DMS 273 treated with DMSO at 0.1 percent for 48 hours (cell line): Measurements from ENCODE around the gene PTPRK.
A peak's percentile ranks its signal among the peaks of the same experiment; 100 is the strongest.

Experiments
- DNase-seq: peaks from one replicate; lab custom pipeline; 2025; lab: John Stamatoyannopoulos, UW

PTPRK gene

GRCh38 chr6:128343706-128344105, 176.7 kb downstream of the PTPRK start:
- DNase-seq = no peak

GRCh38 chr6:128339635-128340450, 180.6 kb downstream of the PTPRK start:
- peak; percentile 50 for DNase-seq

- DNase-seq = no peak
These were observed 182.8 kb downstream of the PTPRK start for GRCh38 chr6:128337619-128338018.

GRCh38 chr6:128336436-128337095, 183.8 kb downstream of the PTPRK start:
- no peak for DNase-seq

- no peak for DNase-seq
These were observed 184.4 kb downstream of the PTPRK start for GRCh38 chr6:128335963-128336362.

GRCh38 chr6:128333581-128334223, 186.7 kb downstream of the PTPRK start:
- no peak for DNase-seq

GRCh38 chr6:128327890-128328289, 192.5 kb downstream of the PTPRK start:
- no peak for DNase-seq

- DNase-seq = no peak
These were observed 197.4 kb downstream of the PTPRK start for GRCh38 chr6:128323011-128323410.

- DNase-seq = no peak
These were observed 200.5 kb downstream of the PTPRK start for GRCh38 chr6:128319946-128320345.

- DNase-seq = no peak
These were observed 201.2 kb downstream of the PTPRK start for GRCh38 chr6:128319157-128319556.

GRCh38 chr6:128316258-128316929, 204.0 kb downstream of the PTPRK start:
- no peak for DNase-seq

GRCh38 chr6:128314190-128314589, 206.2 kb downstream of the PTPRK start:
- DNase-seq = no peak

- no peak for DNase-seq
These were observed 208.3 kb downstream of the PTPRK start for GRCh38 chr6:128311944-128312570.

- no peak for DNase-seq
These were observed 209.9 kb downstream of the PTPRK start for GRCh38 chr6:128310451-128310850.

GRCh38 chr6:128307671-128308070, 212.7 kb downstream of the PTPRK start:
- DNase-seq = no peak

GRCh38 chr6:128305976-128306375, 214.4 kb downstream of the PTPRK start:
- DNase-seq = no peak

- DNase-seq = no peak
These were observed 215.2 kb downstream of the PTPRK start for GRCh38 chr6:128305228-128305627.

- DNase-seq = no peak
These were observed 216.5 kb downstream of the PTPRK start for GRCh38 chr6:128303870-128304269.

GRCh38 chr6:128302942-128303341, 217.5 kb downstream of the PTPRK start:
- no peak for DNase-seq

- DNase-seq = no peak
These were observed 224.7 kb downstream of the PTPRK start for GRCh38 chr6:128295670-128296069.

GRCh38 chr6:128290221-128290620, 230.2 kb downstream of the PTPRK start:
- DNase-seq = no peak

- DNase-seq = no peak
These were observed 236.3 kb downstream of the PTPRK start for GRCh38 chr6:128284128-128284527.
